ENCODE data around the gene PSEN2.
A peak's percentile ranks its signal among the peaks of the same experiment; 100 is the strongest.

Gene PSEN2

GRCh38 chr1:226874579-226875425, 4.4 kb downstream of the PSEN2 start:
- no peak for TF ChIP-seq MAX (IDR thresholded peaks at IDR 0.05; ENCODE audit: low read depth, low read length)
- TF ChIP-seq CTCF (IDR thresholded peaks at IDR 0.05; ENCODE audit: low read depth, low read length) = no peak
- no peak for TF ChIP-seq POLR2A (IDR thresholded peaks at IDR 0.05; ENCODE audit: extremely low read depth, insufficient read length)
- TF ChIP-seq MYC (IDR thresholded peaks at IDR 0.05; ENCODE audit: low read depth, low read length) = no peak
- no peak for DNase-seq (ENCODE audit: low read depth)
- H3K4me3 ChIP-seq (ENCODE audit: low read depth, low read length) = no peak overlapping the region

- no peak for DNase-seq (ENCODE audit: low read depth)
These were observed 5.4 kb downstream of the PSEN2 start for GRCh38 chr1:226875641-226876295.

GRCh38 chr1:226877669-226878068, 7.3 kb downstream of the PSEN2 start:
- no peak overlapping the region for H3K4me3 ChIP-seq (ENCODE audit: low read depth, low read length)
- no peak for DNase-seq (ENCODE audit: low read depth)
- TF ChIP-seq MYC (IDR thresholded peaks at IDR 0.05; ENCODE audit: low read depth, low read length) = no peak
- no peak for TF ChIP-seq CTCF (IDR thresholded peaks at IDR 0.05; ENCODE audit: low read depth, low read length)
- TF ChIP-seq MAX (IDR thresholded peaks at IDR 0.05; ENCODE audit: low read depth, low read length) = no peak
- no peak for TF ChIP-seq POLR2A (IDR thresholded peaks at IDR 0.05; ENCODE audit: extremely low read depth, insufficient read length)

More at GRCh38 chr1:226875641-226876295, 5.4 kb downstream of the PSEN2 start:
- TF ChIP-seq MYC (IDR thresholded peaks at IDR 0.05; ENCODE audit: low read depth, low read length) = no peak
- TF ChIP-seq POLR2A (IDR thresholded peaks at IDR 0.05; ENCODE audit: extremely low read depth, insufficient read length) = no peak
- TF ChIP-seq MAX (IDR thresholded peaks at IDR 0.05; ENCODE audit: low read depth, low read length) = no peak
- no peak for TF ChIP-seq CTCF (IDR thresholded peaks at IDR 0.05; ENCODE audit: low read depth, low read length)
- no peak overlapping the region for H3K4me3 ChIP-seq (ENCODE audit: low read depth, low read length)

GRCh38 chr1:226880372-226881287, 10.2 kb downstream of the PSEN2 start:
- TF ChIP-seq CTCF (IDR thresholded peaks at IDR 0.05; ENCODE audit: low read depth, low read length) (no peak), MYC (IDR thresholded peaks at IDR 0.05; ENCODE audit: low read depth, low read length) (no peak), MAX (IDR thresholded peaks at IDR 0.05; ENCODE audit: low read depth, low read length) (no peak; the same call in 1 of the 2 replicates), POLR2A (IDR thresholded peaks at IDR 0.05; ENCODE audit: extremely low read depth, insufficient read length) (no peak)
- H3K4me3 ChIP-seq (ENCODE audit: low read depth, low read length) = no peak overlapping the region
- no peak for DNase-seq (ENCODE audit: low read depth)

- TF ChIP-seq CTCF (IDR thresholded peaks at IDR 0.05; ENCODE audit: low read depth, low read length) = no peak
- TF ChIP-seq POLR2A (IDR thresholded peaks at IDR 0.05; ENCODE audit: extremely low read depth, insufficient read length) = no peak
- TF ChIP-seq MAX (IDR thresholded peaks at IDR 0.05; ENCODE audit: low read depth, low read length) = no peak
- TF ChIP-seq MYC (IDR thresholded peaks at IDR 0.05; ENCODE audit: low read depth, low read length) = no peak
- peak; percentile 42 for DNase-seq (ENCODE audit: low read depth)
- no peak overlapping the region for H3K4me3 ChIP-seq (ENCODE audit: low read depth, low read length)
These were observed 11.2 kb downstream of the PSEN2 start for GRCh38 chr1:226881515-226882185.

Measured in NB4 (cell line).